ELF-1 (cell line): ENCODE data around the gene ZSWIM6.

Experiments
- DNase-seq: peaks from one replicate; pipeline ENCODE4 v3.0.0-alpha.2; 2016; ENCODE audit warnings: low read depth, low spot score

The ZSWIM6 gene

DNA sequence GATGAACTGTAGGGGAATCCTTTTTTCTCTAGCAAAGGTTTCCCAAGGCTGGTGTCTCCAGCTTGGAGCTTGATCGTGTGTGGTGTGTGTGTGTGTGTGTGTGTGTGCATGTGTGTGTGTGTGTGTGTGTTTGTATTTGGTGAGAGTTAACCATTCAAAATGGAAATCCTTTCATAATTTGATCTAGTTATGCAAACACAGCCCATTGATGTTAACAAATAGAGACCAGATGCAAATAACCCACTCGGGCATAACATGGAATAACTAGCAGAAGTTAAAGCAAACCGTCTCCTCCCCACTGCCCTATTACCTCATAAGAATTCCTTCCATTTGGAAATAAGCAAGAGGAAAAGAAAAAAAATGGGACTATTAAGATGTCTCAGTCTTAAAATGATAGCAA lies 24.9 kb upstream of the ZSWIM6 start:
- no peak for DNase-seq

DNA sequence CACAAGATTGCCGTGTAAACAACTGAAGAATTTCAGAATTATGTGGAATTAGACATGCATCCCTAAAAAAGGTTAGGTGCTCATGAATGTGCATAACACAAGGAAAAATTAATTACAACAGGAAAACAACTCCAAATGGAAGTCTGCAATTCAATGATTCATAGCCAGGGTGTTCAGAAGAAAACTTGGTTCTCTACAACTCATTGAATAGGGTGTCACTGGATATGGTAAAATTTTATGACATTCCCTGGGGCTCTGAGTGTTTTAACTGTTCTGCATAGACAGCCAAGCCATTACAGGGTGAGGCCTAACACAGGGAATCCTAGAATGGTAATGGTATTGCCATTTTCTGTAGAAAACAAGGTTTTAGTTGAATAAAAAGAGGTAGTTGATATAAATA lies 24.4 kb upstream of the ZSWIM6 start:
- DNase-seq: no peak

DNA sequence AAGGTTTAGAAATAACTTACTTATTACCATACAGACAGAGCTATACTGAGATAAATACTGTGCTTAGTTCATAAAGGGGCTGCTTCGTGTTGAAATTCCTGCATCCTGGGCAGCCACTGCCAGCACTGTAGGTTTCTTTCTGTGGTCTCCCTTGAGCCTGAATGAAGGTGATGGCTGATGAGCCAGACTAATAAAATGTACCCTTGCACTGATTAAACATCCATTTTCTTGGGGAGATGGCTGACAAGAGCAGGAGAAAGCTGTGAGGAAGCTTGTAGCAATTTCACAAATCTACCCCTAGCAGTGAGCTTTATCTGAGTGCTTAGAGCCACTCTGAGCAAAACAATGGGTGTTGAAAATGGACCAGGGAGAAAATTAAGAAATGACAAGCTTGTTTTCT lies 23.3 kb upstream of the ZSWIM6 start:
- DNase-seq: no peak

DNA sequence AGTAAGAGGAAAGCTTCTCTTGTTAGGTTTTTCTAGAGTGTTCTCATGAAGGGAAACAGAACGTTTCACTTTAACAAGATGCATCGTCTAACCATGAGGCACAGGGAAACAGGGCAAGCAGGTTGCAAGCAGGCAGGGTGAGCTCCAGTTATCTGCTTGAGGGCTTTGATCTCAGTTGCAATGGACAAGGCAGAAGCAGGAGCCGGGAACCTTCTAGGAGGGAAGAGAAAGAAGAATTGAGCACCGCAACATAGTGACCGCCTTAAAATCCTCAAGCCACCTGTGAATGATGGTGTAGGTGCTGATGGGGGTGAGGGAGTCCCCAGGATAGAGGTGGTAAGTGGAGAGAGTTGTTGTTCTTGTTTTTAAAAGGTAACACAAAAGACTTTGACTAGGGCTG lies 22.9 kb upstream of the ZSWIM6 start:
- DNase-seq: peak; percentile 48

DNA sequence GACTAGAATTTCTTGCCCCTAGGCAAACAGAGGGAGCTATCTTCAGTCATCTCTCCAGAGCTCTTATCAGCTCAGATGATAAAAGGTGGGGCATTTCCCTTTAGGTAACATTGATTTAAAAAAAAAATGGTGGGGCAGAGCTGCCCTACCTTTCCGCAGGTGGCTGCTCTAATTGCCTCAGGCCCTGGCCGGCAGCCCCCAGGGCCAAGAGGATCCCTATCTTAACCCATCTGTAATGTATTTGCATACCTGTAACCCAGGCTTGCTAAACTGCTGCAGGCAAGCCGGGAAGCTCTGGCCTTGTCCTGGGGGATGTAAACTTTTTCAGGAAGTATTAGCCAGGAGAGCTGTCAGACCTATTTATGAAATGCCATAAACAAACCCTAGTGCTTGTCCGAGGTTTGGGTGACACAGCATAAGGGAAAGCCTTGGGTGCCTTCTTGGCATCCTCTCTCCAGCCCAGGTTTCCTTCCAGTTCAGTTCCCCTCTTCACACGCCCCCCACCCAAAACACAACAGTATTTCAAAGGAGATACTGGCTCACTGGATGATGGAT lies 20.9 kb upstream of the ZSWIM6 start:
- peak; percentile 89 for DNase-seq

DNA sequence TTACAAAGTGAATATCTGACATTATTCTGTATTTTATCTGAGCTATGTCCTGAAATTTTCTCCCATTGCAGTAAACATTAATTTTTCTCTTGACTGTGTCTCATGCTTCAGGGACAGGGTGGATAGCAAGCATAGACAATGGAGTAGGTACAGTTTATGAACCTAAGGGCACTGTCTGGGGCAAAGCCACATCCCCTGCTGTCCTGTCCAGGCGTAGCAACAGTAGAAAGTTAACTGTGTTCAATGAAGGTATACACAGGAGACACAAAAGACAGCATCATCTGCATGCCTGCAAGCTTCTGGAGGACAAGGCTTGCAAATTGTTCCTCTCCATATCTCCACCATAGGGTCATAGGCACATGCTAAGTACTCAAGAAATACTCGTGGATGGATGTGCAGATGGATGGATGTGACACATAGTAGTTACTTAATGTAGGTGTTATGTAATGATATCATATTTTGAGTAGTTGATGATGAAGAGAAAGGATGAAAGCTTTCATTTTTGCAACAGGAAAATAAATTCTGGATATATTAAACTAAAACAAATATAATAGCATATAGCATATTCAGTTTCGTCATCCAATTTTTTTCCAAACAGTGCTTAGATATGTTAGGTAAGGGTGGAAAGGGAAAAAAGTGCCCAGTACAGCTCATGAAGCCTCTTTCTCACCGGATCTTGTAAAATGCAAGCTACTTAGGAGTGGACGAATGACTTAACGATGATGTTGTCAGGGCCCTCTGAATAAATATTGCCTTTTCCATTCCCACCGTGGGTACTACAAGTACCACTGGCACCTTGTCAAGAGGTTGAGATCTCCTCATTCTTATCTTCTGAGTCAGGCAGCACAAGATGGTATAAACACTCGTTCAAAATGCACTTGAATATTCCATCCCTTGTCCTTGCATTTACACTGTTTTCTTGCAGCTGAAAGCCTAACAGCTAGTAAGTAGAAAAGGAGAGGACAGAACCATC lies 19.9 kb upstream of the ZSWIM6 start:
- DNase-seq: no peak

DNA sequence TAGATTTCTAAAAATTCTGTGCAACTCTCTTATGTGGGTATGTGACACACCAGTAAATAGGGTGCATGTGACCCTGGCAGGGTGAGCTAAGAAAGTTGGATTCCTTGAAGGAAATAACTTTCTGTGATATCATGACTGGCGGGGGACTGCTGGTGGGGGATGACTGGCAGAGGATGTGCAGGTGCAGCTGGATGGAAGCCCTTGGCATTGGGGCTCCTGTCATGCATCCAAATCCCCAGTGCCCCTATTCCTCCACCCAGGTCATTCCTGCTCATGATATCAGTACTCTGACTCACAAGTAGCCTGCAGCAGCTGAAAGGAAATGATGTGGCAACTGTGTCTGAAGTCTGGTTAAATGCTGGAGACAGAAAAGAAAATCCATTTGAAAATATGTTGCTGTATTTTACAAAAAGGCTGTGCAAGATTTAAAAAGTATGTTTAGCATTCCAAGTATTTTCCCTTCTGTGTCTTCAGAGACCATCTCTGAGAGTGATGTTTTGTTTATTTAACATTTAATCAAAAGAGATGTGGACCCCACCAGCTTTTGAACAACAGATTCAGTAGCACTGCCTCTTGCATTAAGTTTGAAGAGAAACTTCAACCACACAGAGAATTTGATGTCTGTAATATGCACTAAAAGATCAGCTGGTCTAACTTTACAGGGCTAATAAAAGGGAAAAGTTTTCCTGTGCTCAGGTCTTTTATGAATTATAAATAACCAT lies 17.9 kb upstream of the ZSWIM6 start:
- DNase-seq: no peak

DNA sequence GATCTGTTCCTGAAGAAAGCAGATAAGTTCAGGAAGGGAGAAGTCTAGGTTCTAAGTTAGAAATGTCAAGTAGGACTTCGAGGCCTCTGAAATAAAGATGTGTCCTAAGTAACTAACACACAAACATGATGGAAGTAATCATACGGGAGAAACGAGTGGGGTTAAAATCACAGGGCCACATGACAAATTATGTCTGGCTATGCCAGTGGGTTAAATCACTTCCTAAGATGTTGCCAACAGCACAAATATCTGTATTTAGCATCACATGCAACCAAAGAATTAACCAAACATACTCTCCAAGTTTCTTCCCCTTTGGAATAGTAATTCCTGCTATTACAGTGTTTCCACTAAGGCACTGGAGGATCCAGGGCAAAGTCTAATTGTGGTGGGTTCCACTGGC lies 13.7 kb upstream of the ZSWIM6 start:
- no peak for DNase-seq

DNA sequence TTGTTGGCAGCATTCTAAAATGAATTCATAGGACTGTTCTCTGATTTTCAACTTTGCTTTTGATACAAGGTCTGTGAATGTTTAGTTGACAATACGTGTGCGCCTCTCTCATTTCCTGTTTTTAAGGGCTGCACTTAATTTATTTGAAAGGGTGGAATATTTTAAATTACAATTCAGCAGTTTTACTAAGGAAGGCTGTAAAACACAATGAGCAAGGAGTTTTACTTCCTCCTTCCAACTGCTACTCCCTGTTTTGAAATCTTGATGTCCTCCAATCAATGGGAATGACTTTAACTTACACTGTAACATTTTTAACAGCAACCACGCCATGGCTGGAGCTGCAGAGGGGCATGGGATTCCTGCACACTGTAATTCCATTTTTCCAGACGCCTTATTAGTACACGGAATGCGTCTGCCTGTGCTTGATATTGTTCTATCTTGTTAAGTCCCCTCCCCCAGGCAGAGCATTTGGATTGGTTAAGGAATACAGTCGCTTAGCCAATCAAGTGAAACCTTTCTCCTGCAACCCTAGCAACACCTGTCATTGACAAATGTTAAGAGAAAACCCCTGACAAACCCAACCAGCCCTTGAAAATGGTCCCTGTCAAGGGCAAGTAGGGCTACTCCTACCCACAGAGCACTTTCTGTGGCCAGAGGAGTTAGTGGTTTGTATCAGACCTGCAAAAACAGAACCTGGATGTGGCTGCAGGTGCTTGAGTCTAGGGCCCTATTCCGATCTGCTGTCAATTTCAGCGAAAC lies 12.5 kb upstream of the ZSWIM6 start:
- no peak for DNase-seq

DNA sequence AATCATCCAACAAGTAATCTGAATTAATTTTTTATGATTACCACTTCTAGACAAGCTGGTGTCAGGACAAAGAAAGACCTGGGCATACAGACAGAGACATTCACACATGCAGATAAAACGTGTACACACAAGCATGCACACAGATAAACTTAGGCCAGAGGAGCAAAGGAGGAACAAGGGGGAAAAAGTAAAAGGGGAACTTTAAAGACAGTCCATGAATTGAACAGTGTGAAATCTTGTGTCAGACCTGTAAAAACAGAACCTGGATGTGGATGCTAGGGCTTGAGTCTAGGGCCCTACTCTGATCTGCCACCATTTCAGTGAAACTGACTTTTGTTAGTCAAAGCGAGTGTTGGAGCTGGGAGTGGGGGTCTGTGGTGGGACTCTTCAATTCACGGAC lies 11.2 kb upstream of the ZSWIM6 start:
- no peak for DNase-seq

DNA sequence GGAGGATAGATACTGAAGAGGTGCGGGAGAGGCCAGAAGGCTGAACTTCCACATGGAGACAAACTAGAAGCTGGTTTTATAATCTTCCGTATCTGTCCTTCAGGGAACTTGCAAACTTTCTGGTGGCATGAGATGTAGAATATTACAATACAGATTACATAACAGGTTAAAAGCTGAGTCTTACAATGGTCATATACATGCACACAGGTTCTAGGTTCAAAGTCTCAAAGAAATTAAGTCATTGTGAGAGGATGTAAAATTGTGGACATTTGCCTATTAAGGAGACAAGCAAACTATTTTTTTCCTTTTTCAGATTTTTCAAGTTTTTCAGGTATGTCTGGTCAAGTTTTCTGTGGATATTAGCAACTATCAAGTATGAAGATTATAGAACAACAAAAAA lies 10.4 kb upstream of the ZSWIM6 start:
- DNase-seq: no peak

DNA sequence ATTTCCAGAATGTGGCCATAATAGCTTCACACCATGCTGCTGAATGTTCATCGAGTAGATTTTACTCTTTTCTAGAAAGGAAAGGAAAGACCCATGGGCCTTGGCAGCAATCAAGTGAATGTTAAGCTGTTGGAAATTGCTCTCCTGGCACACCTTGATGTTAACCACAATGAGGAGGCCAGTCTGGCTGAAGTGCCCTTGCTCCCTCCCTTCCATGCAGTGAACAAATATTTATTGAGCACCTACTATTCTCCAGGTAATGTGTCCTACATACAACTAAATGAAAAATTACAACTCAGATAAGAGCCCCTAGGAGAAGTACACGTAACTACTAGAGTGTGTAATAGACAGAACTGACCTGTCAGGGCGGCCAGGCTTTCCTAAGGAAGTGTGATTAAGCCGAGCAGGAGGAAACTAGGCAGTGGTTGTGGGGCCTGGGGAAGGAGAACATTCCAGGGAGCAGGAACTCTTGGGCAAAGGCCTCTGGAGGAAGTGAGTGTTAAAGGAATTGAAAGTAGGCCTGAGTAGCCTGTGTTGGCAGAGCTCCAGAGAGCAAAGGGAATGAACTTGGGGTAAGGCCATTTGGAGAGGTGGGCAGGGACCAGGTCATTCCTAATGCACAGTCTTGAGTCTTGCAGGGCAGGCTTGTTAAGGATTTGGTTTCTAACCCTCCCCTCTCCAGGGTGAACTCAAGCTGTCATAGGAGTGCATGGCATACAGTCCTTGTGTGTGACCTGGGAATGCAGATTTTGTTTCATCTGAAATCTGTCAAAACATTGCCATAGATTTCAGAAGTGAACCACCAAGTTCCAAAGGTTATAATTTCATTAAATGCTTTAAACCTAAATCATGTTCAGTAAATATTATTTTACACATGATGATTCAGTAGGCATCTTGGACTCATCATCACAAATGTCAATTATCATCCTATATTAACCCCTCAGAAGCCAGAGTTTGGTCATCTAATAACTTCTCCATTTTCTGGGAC lies 9.0 kb upstream of the ZSWIM6 start:
- DNase-seq: no peak

DNA sequence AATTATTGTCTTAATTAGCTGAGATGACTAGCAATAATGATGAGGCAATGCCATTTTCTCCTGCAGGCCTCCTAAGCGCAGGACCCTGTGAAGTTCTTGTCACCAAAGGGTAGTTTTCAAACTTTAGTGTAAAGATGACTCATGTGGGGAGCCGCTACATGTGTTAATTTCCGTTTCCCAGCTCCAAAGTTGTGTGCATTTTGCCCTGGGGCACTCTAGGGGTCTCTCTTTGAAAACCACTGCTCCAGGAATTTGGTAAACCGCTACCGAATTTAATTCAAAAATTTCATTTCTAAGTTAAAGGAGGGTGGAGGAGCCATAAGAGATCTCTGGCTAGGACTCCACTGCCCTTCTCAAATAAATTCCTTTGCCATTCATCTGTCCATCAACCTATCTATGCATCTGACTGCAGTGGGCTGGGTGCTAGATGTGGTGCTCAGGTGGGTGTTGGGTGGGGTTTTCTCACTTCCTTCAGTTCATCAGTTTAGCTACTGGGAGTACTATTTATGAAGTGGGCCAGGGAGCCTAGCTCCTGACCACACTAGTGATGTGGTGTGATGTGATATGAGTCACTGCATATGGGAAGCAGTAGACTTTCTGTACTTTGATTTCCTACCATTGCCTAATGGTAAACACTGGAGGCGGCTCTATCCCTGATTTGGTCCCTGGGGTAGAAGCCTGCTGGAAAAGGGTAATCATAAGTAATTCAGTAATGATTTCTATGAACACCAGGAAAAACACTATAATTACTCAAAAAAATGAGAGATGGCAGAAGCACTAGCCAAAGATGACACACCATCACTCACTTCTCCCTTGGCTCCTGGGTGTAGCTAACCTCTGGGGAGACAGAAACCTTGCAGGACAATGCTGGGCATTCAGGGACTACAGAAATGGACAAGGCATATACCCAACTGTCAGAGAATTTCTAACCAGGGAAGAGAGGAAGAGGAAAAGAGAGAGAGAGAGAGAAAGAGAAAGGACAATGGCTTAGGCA lies 4.0 kb upstream of the ZSWIM6 start:
- DNase-seq: no peak

DNA sequence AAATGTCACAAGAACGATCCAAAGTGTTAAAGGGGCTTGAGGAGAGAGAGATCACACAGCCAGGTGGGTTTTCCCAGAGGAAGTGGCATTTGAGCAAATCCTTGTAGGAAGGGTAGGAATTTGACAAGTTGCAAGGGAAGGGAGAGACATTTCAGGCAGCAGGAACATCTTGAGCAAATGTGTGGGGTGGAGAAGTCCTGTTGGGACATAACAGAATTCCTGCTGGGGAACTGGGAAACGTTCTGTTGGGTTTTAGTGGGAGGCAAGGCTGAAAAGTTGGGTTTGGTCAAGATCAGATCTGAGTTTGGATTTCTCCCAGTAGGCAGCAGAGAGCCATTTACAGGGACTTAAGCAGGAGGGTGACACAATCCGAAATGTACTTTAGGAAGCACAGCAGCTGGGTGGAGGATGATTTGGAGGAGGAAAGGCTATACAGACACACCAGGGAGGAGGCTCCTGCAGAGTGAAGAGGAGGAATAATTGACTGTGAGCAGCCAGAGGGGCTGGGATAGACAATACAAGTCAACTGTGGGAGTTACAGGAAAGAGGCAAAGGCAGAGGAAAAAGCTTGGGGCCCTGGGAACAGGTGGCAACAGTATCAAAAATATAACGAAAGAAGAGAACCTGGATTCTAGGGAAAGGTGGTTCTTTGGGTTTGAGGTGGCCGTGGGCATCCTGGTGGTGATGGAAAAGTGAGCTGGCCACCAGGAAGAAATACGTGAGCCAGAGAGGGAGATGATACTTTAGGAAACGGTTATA lies 3.1 kb upstream of the ZSWIM6 start:
- DNase-seq: peak; percentile 47

DNA sequence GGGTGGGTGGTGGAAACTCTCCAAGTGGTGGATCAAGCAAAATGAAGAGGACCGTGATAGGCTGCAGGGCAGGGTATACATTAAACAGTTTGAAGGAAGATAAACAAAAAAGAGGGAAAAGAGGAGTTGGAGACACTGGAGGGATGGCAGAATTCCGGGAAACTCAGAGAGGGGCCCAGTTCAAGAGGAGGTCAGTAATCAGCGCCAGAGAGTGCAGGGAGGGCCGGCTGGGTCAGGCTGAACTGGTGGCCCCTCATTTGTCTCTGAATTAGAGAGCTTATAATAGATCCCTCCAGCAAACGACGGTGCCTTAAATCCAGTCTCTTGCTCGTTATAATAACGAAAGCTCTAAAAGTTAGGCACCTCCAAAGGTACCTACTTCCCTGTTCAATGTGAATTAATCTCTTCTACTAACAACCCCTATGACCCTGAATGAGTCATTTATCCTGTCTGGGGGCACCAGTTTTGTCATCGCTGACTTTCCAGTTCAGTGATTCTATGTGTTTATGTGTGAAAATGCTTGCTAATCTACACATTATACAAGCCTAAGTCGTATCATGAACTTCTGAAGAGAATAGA lies 2.4 kb upstream of the ZSWIM6 start:
- DNase-seq: no peak

DNA sequence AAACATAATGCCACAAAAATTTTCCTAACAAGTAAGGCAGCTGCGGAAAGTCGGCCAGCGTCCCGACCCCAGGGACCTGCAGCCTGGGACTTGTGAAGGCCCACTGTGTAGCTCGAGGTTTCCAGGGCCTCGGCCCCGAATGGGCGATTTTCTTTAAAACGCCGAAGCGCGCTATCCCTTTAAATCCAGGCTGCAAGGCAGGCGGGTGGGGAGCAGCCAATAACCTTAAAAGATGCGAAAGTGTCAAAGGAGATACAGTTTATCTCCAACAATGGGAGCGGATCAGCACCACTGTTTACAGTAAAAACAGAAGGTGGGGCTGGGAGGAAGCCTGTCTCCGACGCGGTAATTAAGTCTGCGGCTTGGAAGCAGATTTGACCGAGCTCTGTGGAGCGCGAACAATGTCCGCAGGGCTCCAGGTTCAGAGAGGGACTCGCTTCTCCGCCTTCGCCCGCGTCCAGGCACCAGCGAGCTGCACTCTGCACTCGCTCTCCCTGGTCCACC lies 1.7 kb upstream of the ZSWIM6 start:
- DNase-seq: peak; percentile 94

DNA sequence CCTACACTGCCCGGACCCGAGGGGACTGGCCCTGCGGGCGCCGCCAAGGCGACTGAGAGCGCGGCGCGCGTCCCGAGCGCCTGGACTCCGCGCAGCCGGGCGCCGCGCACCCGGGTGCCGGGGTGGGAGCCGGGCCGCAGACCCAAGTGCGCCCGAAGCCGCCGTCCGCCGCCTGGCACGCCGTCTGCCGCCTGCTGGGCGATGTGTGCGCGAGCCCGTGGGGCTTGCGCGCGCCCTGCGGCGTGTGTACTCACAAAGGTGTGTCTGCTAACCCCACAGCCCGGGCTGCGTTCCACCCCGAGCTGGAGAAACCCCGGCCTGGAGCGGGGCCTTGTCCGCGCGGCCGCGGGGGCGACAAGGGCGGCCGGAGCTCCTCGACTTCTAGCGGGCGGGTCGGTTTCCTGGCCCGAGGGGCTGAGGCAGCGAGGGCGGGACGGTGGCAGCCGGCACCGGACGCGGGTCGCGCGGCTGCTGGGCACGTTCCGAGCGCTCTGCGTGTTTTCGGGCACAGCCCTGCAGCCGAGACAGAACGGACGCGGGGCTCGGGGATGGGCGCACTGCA lies 1.1 kb upstream of the ZSWIM6 start:
- DNase-seq: peak; percentile 85

DNA sequence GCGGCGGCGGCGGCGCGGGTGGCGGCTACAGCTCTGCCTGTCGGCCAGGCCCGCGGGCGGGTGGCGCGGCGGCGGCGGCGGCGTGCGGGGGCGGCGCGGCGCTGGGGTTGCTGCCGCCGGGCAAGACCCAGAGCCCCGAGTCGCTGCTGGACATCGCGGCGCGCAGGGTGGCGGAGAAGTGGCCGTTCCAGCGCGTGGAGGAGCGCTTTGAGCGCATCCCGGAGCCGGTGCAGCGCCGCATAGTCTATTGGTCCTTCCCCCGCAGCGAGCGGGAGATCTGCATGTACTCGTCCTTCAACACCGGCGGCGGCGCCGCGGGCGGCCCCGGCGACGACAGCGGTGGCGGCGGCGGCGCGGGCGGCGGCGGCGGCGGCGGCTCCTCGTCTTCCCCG lies 296 bp downstream of the ZSWIM6 start:
- DNase-seq: no peak
